B cell (primary cell): ENCODE data around the gene ALOX5AP. TPM values are rescaled to one million over a fixed set of nuclear protein-coding genes. Genes with fewer than 3 reads are reported as not detected.

ENCODE experiments used
- ATAC-seq: fragments of 200-7000 bp; cut with Tn5 transposase; one replicate; pipeline ENCODE4 v1.10.0; 2021; ENCODE audit warnings: low read depth, mild to moderate bottlenecking, moderate number of reproducible peaks, moderate library complexity
- CTCF ChIA-PET: fragments of 350-600 bp; sonication (Branson Sonifier 250); formaldehyde crosslinking; loops from one replicate; lab custom pipeline; 2021; ENCODE audit warnings: antibody characterized with exemption, inconsistent platforms; lab: Charles Lee
- POLR2A ChIA-PET: fragments of 350-600 bp; sonication (Branson Sonifier 250); formaldehyde crosslinking; loops from one replicate; lab custom pipeline; 2021; ENCODE audit warnings: antibody characterized with exemption; lab: Charles Lee
- DNase-seq: peaks from one replicate; pipeline ENCODE4 v3.0.0; 2013
- H2AFZ ChIP-seq: 2 replicates; pipeline ENCODE4 v1.6.1; 2012; ENCODE audit warnings: mild to moderate bottlenecking, low read depth, low read length; ENCODE audit not compliant: insufficient read depth, poor library complexity, severe bottlenecking
- H3K27ac ChIP-seq, 2 donors: 1 replicate in 1 of 2; 2 replicates in 1 of 2; pipeline ENCODE4 v1.5.1; 2012 to 2013; ENCODE audit warnings: low read length in 2 of 2, mild to moderate bottlenecking in 2 of 2, moderate library complexity in 1 of 2
- H3K27me3 ChIP-seq, 4 experiments: fragments of 200-600 bp in 1 of 4; sonication (generic) in 1 of 4; replicated peaks in 1 of 4; 1 replicate in 2 of 4; 2 replicates in 2 of 4; pipeline versions ENCODE4 v1.6.1 to v1.7.0; 2013 to 2016; ENCODE audit warnings: low read length in 3 of 4, mild to moderate bottlenecking in 2 of 4, mixed read lengths in 1 of 4, moderate library complexity in 1 of 4; ENCODE audit not compliant: insufficient read depth in 4 of 4, control insufficient read depth in 3 of 4; ENCODE audit errors: control extremely low read depth in 1 of 4
- H3K36me3 ChIP-seq, 2 experiments: replicated peaks in 1 of 2; 1 replicate in 1 of 2; 2 replicates in 1 of 2; pipeline versions ENCODE4 v1.6.1 to v1.7.1; 2013; ENCODE audit warnings: low read length in 1 of 2; ENCODE audit not compliant: insufficient read depth in 2 of 2, control insufficient read depth in 1 of 2; ENCODE audit errors: control extremely low read depth in 1 of 2, extremely low read depth in 1 of 2
- H3K4me1 ChIP-seq, 2 donors: fragments of 200-600 bp in 1 of 2; sonication (generic) in 1 of 2; 1 replicate in 1 of 2; 2 replicates in 1 of 2; pipeline versions ENCODE4 v1.5.1 to v1.6.1; 2013 to 2017; ENCODE audit warnings: low read length in 2 of 2; ENCODE audit not compliant: control insufficient read depth in 2 of 2, insufficient read depth in 2 of 2
- H3K4me2 ChIP-seq: replicated peaks from 2 replicates; pipeline ENCODE3; 2012; ENCODE audit warnings: mild to moderate bottlenecking, low read depth, low read length; ENCODE audit not compliant: poor library complexity, severe bottlenecking
- H3K4me3 ChIP-seq, 5 experiments: fragments of 200-600 bp in 1 of 5; sonication (generic) in 1 of 5; 1 replicate in 3 of 5; 2 replicates in 2 of 5; pipeline versions ENCODE4 v1.5.1 to v1.7.0; 2011 to 2016; ENCODE audit warnings: low read length in 4 of 5, mild to moderate bottlenecking in 4 of 5, low read depth in 2 of 5, control low read depth in 1 of 5, moderate library complexity in 1 of 5; ENCODE audit not compliant: insufficient read depth in 1 of 5; ENCODE audit errors: control extremely low read depth in 1 of 5, extremely low read depth in 1 of 5
- H3K79me2 ChIP-seq: fragments of 200-600 bp; sonication (generic); one replicate; pipeline ENCODE4 v1.6.0; 2016; ENCODE audit warnings: low read length; ENCODE audit not compliant: control insufficient read depth, insufficient read depth
- H3K9ac ChIP-seq: fragments of 200-600 bp; sonication (generic); 2 replicates; pipeline ENCODE4 v1.6.1; 2017; ENCODE audit warnings: mild to moderate bottlenecking, low read length, moderate library complexity
- H3K9me3 ChIP-seq, 3 donors: one replicate each; pipeline versions ENCODE4 v1.6.1 to v1.7.1; 2013; ENCODE audit warnings: low read length in 2 of 3; ENCODE audit not compliant: control insufficient read depth in 2 of 3, insufficient read depth in 1 of 3; ENCODE audit errors: control extremely low read depth in 1 of 3
- H4K20me1 ChIP-seq: 2 replicates; pipeline ENCODE4 v1.6.0; 2012; ENCODE audit warnings: mild to moderate bottlenecking, low read length; ENCODE audit not compliant: insufficient read depth, control insufficient read depth, poor library complexity, severe bottlenecking
- H3K27ac Mint-ChIP-seq: one replicate; pipeline ENCODE4 v1.8.0; 2021; ENCODE audit warnings: mixed read lengths
- H3K27me3 Mint-ChIP-seq: one replicate; pipeline ENCODE4 v1.8.0; 2021; ENCODE audit warnings: mixed read lengths
- H3K4me1 Mint-ChIP-seq: one replicate; pipeline ENCODE4 v1.8.0; 2021; ENCODE audit warnings: mixed read lengths
- H3K4me3 Mint-ChIP-seq: one replicate; pipeline ENCODE4 v1.8.0; 2021; ENCODE audit warnings: mixed read lengths
- H3K9me3 Mint-ChIP-seq: one replicate; pipeline ENCODE4 v1.8.0; 2022; ENCODE audit warnings: mixed read lengths; ENCODE audit not compliant: insufficient read depth
- EZH2 ChIP-seq: IDR thresholded peaks from 2 replicates; pipeline ENCODE4 v1.6.1; 2012; ENCODE audit warnings: borderline replicate concordance, low read depth, mild to moderate bottlenecking, moderate library complexity, low read length; ENCODE audit not compliant: insufficient read depth, poor library complexity, severe bottlenecking
- WGBS: methylation state at CpG from one replicate; pipeline ENCODE4 v1.1.5; 2013; ENCODE audit warnings: missing lambda C conversion rate; ENCODE audit not compliant: insufficient coverage; 5-methylcytosine and 5-hydroxymethylcytosine counted together
- intact Hi-C: fragments of 100-400 bp; cut with micrococcal nuclease; formaldehyde crosslinking; loops from one replicate; pipeline ENCODE4 v1.10.0; 2022
- polyA plus RNA-seq: library from polyadenylated mRNA; depleted of rRNA; stranded (reverse); fragments of >200 nt; gene quantifications from 2 replicates; pipeline ENCODE4 v1.2.3, GENCODE V29; 2012
- total RNA-seq, 2 donors: library from RNA; stranded (reverse); fragments of 120-200 nt in 1 of 2; gene quantifications; 1 replicate in 1 of 2; 2 replicates in 1 of 2; pipeline versions ENCODE4 v1.2.3 to v1.2.4, GENCODE V29; 2013 to 2022
- TF ChIP-seq, protein P1 (sequence below): fragments of 200-600 bp; IDR thresholded peaks from one replicate; pipeline ENCODE4 v1.8.0; 2022; ENCODE audit warnings: antibody characterized with exemption, mild to moderate bottlenecking

Gene ALOX5AP
- total and polyA plus RNA-seq, 2 donors (not counting 1 experiment from before 2014, with no cell fraction given) = 81.4 to 87.5 TPM

DNA sequence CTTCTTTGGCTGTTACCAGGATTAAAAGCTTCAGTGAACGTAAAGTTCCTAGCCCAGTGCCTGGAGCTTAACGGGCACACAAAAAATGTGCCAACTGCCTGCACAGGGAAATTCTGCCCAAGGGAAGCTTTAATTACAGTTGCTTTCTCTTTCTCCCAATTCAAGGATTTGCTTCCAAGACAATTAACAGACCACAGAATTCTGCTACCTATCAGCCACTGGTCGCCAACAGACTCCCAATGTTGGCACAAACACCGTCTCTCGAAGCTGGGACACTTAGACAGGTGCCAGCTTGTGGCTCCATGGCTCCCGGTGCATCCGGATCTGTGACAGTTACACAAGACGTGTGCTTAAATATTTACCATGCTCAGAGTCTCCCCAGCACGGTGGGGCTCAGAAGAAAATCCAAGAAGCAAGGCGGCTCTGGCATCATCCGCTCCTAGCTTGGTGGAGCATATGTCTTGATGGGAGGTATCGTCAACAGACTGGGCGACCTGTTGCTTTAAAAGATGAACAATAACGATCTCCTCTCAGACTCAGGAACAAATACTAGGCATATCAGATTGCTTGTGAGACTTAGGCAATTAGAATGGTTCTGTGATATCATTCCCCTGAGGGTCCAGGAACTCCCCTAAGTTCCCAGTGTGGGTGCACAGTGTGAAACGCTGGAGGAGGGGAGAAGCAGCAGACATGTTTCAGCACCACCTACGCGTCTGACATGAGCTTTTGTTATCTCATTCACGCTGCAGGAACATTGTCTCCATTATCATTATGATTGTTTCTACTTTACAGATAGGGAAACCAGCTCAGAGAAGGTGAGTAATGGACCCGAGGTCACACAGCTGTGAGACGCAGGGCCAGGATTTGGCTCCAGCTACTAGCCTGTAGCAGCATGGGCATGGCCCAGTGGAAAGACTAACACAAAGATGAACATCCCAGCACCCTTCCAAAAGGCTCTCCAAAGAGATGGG lies 61.6 kb downstream of the ALOX5AP start:
- no peak overlapping the region for H3K4me3 ChIP-seq
- no peaks in the 10 kb centered on the region for H3K9me3 ChIP-seq
- H3K27ac Mint-ChIP-seq = no peak overlapping the region
- H3K4me3 Mint-ChIP-seq = peak overlapping the region; percentile 24
- H3K4me1 Mint-ChIP-seq = peaks cover 15% of the 10 kb centered on the region
- intact Hi-C loops = no loop called here
- no peak overlapping the region for H3K9ac ChIP-seq
- H4K20me1 ChIP-seq = no peaks in the 10 kb centered on the region
- H3K9me3 Mint-ChIP-seq = no peaks in the 10 kb centered on the region
- no peaks in the 10 kb centered on the region for H3K79me2 ChIP-seq
- no peak for DNase-seq
- ChIA-PET POLR2A (interaction anchor here (0.6 kb wide), 1 partner anchor 193 kb away, joined by 3 read pairs; no protein-coding TSS in a partner anchor), CTCF (interaction anchor here (0.6 to 1.6 kb wide), 7 partner anchors 8 to 664 kb away, joined by 3 to 8 read pairs (median 3); partner anchors contain the start of gene USPL1)
- H3K27me3 Mint-ChIP-seq = no peaks in the 10 kb centered on the region
- no peaks in the 10 kb centered on the region for H3K27me3 ChIP-seq
- H3K4me1 ChIP-seq = peaks cover 0 to 11% of the 10 kb centered on the region in 2 donors
- no peak for ATAC-seq
- no peak overlapping the region for H2AFZ ChIP-seq
- H3K4me2 ChIP-seq = no peak overlapping the region
- TF ChIP-seq, protein P1, sequence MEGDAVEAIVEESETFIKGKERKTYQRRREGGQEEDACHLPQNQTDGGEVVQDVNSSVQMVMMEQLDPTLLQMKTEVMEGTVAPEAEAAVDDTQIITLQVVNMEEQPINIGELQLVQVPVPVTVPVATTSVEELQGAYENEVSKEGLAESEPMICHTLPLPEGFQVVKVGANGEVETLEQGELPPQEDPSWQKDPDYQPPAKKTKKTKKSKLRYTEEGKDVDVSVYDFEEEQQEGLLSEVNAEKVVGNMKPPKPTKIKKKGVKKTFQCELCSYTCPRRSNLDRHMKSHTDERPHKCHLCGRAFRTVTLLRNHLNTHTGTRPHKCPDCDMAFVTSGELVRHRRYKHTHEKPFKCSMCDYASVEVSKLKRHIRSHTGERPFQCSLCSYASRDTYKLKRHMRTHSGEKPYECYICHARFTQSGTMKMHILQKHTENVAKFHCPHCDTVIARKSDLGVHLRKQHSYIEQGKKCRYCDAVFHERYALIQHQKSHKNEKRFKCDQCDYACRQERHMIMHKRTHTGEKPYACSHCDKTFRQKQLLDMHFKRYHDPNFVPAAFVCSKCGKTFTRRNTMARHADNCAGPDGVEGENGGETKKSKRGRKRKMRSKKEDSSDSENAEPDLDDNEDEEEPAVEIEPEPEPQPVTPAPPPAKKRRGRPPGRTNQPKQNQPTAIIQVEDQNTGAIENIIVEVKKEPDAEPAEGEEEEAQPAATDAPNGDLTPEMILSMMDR = no peak
- no peak overlapping the region for H3K27ac ChIP-seq
- no peaks in the 10 kb centered on the region for H3K36me3 ChIP-seq
- 84% methylated on average over 15 of the region's 20 CpGs for WGBS

DNA sequence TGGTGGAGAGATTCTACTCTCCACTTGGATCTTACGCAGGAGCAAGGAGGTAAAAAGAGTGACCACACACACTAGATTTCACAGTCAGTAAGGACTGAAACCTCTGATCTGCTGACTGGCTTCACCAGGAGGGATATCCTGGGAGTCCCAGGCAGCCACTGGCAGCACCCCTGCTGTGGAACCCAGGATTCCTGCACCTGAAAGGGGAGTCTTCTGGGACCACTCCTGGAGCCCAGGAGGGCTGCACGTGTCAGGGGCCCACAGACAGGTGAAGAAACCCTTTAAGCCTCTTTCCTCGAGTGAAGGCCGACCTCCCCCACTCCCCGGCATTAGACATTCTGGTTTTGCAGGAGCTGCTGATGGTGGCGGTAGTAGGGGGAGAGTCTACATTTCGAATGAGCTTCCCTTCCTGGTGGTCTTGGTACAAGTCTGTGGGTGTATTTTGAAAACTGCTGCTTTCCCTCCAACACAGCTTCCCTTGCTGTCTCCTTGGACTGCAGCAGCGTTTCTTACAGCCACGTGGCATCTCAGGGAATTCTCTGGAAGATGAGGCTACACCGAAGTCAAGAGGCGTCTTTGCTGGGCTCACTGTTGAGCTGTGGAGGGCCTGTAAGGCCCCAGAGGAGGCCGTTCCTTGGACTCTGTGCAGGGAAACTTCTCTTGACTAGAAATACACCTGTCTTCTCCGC lies 62.6 kb downstream of the ALOX5AP start:
- no peak for TF ChIP-seq EZH2
- TF ChIP-seq, protein P1 = no peak
- no peak overlapping the region for H2AFZ ChIP-seq
- H3K9me3 Mint-ChIP-seq = no peaks in the 10 kb centered on the region

More for the DNA sequence above, 62.6 kb downstream of the ALOX5AP start:
- WGBS = 86% methylated on average over 2 of the region's 13 CpGs
- ATAC-seq (no peak), DNase-seq (no peak)
- Mint-ChIP-seq H3K4me3 (no peak overlapping the region), H3K27ac (no peak overlapping the region), H3K27me3 (no peaks in the 10 kb centered on the region), H3K4me1 (peaks cover 21% of the 10 kb centered on the region)
- no peak overlapping the region for H3K27ac ChIP-seq
- ChIA-PET POLR2A (no interaction called here), CTCF (interaction anchor here (1.0 to 2.3 kb wide), 3 partner anchors 123 to 666 kb away, joined by 3 to 6 read pairs (median 3); partner anchors contain the start of gene USPL1)
- no peak overlapping the region for H3K4me3 ChIP-seq
- H3K9ac ChIP-seq = no peak overlapping the region
- H3K4me1 ChIP-seq = peaks cover 4 to 17% of the 10 kb centered on the region in 2 donors
- no peaks in the 10 kb centered on the region for H3K79me2 ChIP-seq
- intact Hi-C loops = no loop called here
- H3K27me3 ChIP-seq = no peaks in the 10 kb centered on the region
- H3K36me3 ChIP-seq = no peaks in the 10 kb centered on the region
- H3K9me3 ChIP-seq = no peaks in the 10 kb centered on the region
- H3K4me2 ChIP-seq = no peak overlapping the region
- no peaks in the 10 kb centered on the region for H4K20me1 ChIP-seq
